ENCODE data around the gene SLC26A8.

Gene SLC26A8, protein sequence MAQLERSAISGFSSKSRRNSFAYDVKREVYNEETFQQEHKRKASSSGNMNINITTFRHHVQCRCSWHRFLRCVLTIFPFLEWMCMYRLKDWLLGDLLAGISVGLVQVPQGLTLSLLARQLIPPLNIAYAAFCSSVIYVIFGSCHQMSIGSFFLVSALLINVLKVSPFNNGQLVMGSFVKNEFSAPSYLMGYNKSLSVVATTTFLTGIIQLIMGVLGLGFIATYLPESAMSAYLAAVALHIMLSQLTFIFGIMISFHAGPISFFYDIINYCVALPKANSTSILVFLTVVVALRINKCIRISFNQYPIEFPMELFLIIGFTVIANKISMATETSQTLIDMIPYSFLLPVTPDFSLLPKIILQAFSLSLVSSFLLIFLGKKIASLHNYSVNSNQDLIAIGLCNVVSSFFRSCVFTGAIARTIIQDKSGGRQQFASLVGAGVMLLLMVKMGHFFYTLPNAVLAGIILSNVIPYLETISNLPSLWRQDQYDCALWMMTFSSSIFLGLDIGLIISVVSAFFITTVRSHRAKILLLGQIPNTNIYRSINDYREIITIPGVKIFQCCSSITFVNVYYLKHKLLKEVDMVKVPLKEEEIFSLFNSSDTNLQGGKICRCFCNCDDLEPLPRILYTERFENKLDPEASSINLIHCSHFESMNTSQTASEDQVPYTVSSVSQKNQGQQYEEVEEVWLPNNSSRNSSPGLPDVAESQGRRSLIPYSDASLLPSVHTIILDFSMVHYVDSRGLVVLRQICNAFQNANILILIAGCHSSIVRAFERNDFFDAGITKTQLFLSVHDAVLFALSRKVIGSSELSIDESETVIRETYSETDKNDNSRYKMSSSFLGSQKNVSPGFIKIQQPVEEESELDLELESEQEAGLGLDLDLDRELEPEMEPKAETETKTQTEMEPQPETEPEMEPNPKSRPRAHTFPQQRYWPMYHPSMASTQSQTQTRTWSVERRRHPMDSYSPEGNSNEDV

DNA sequence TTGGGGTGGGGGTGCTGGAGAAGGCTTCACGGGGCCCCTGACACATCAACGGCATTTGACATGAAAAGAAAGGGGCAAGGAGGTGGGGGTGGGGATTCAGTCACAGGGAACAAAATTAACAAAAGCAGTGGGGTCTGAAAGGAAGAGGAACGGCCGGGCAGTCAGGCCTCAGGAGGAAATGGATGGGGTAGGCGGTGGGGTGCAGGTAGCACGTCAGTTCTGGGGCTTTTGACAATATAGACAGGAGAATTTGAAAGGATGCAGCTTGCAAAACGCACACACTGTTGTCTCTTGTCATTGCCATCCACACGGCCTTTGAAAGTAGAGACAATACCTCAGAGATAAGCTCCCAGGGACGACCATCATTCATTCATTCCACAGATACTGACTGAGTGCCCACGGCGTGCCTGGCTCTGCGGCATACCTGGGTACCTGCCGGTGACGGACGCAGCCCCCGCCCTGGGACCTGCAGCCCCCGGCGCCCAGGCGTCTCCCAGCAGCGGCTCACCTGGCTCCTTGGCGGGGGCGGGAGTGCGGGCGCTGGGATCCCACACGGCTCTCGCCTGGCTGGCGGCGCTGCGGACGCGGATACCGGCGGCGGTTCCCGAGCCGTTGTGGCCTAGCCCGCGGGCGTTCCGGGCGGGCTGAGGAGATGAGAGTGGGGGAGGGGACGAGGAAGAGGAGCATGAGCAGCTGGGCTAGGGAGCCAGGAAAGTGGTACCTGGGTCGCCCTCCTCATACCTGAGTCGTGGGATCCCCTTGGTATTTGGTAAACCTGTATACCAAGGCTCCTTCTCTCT, at the start of gene SLC26A8:
Gene SLC26A8, minus strand, starts transcription at position 646 of the 800 bp plus-strand sequence. CDS start 4,934 bp downstream, outside the sequence.
- DNase-seq: no peak

DNA sequence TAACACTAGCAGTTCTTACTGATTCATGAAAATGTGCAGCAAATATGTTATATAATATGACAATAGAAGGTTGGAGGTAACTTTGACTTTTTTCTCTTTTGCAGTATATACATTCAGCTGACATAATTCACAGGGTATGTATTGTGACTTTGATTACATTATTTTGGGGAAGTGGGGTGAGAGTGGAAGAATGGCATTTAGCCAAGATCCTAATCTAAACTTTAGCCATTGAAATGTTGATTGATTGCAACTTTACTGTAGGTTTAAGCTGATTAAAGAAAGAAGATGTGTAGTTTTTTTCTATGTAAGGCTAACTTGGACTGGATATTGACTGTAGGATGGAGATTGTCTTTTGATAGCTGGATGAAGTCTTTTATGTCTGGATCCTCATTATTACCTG, 49.1 kb upstream of the SLC26A8 start:
- DNase-seq: no peak

DNA sequence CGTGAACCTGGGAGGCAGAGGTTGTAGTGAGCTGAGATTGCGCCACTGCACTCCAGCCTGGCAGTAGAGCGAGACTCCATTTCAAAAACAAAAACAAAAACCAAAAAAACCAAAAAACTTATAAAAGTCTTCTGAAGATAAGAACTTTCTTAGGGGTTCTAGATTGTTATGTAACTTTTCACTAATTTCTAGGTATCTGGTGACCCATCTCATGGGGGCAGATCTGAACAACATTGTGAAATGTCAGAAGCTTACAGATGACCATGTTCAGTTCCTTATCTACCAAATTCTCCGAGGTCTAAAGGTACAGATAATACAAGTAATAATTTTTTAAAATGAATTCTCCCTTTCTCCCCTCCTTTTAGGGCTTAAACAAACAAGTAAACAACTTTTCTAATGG, 48.2 kb upstream of the SLC26A8 start:
- DNase-seq: no peak

DNA sequence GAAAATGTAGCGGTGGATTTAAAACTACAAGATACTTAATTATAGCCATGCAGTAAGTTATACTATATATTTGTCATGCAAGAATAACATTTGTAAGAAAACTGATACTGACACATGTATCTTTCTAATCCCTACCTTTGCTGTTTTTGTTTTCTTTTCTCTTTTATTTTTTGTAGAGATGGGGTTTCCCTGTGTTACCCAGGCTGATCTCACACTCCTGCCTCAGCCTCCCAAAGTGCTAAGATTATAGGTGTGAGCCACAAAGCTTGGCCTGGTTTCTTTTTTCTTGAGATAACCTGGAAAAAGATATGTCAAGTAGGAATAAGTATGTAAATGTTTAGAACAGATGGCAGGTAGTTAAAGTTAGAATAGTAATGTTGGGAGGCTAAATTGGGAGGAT, 47.3 kb upstream of the SLC26A8 start:
- no peak for DNase-seq

DNA sequence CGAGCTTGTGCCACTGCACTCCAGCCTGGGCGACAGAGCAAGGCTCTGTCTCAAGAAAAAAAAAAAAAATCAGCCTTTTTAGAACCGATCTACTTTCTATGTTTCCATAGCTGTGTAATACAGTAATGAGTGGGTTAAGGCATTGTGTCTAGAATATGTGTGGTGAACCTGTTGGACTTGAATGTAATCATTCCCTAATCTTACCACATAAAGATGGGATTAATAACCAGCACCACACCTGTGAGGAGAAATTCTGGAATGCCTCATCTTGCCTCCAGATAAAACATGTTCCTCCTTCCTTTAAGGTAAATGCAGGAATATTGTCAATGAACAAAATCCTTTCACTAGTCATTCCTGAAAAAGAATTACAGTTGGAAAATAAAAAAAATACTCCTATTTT, 46.8 kb upstream of the SLC26A8 start:
- no peak for DNase-seq

DNA sequence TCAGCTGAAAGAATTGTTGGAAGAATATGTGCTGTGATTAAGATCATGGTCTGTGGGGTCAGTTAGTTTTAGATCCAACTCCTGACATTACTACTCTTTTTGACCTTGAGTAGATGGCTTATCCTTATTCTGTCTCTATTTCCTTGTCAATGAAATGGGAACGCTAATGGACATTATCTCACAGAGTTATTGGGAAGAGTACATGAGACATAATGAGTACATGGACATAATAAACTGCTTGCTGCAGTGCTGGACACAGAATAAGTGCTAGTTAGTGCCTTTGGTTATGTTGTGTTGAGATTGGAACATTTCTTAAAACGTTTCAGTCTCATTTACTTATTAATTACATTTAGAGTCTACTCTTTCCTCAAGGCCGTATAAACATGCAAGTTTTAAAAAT, 45.8 kb upstream of the SLC26A8 start:
- DNase-seq: no peak

DNA sequence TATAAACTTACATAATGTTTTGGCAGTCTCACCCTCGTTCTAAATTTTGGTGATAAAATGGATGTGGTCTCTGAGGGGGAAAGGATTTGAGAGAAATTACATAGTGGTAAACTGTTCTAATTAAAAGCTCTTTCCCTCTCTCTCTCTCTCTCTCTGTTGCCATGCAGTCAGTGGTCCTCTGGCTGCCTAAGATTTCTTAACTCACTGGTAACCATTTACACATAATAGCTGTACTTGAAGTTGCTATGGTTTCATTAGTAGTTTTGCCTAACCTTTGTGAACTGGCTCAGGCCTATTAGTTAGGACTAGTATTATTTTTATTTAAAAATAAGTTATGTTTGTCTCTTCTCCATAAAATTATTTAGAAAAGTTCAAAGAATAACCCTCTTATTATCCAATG, 45.1 kb upstream of the SLC26A8 start:
- no peak for DNase-seq

DNA sequence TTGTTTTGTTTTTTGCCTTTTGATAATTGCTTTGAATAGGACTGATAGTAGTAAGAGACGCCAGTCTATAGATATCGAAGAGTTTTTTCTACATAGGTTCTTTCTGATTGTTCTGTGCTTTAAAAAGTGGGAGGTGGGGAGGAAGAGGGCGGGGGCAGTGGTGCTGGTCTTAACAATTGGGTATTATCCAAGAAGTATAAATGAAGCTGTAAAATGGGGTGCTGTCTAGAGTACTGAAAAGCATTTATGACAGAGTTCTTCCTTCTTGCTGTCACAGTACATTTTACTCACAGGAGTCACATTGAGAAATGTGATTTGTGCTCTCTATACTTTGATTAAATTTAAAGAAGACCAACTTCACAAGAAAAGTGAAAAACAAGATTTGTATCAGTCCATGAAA, 44.1 kb upstream of the SLC26A8 start:
- no peak for DNase-seq

DNA sequence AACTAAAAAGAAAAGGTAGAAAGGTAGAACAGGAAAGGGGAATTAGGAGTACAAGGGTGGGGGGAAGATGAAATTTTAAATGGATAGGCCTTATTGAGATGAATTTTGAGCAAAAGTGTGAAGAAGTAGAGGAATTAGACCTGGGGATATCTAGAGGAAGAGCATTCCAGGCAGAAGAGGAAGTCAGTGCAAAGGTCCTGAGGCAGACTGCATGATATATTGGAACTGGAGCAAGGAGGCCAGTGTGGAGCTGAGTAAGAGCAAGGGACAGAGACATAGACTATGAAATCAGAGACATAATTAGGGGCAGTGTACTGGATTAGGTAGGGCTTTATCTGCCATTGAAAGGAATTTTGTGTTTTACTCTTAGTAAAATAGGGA, 43.6 kb upstream of the SLC26A8 start:
- no peak for DNase-seq

DNA sequence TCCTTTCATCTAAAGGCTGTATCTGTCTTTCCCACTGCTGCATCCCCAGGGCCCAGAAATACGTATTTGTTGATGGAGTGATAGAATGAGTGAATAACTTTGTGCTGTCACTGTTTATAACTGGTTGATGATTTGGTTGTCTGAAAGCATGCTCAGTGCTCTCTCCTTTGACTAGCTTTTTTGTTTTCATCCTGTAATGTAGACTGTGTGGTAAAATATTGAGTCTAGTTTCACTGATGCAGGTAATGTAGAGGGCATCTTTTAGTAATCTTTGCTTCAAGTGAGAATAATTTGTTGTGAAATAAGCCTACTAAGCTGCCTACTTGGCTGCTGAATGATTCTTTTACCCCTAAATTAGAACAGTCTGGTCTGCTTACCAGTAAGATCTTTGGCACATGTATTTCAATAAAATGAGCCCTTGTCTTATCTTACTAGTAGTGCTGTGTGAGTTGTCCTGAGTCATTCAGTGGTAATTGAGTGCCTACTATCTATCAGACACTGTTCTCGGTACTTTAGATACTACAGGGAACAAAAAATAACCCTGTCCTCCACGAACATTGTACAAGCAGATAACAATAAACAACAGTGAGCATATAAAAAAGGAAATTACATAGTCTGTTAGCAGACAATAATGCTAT, 43.1 kb upstream of the SLC26A8 start:
- DNase-seq: no peak

DNA sequence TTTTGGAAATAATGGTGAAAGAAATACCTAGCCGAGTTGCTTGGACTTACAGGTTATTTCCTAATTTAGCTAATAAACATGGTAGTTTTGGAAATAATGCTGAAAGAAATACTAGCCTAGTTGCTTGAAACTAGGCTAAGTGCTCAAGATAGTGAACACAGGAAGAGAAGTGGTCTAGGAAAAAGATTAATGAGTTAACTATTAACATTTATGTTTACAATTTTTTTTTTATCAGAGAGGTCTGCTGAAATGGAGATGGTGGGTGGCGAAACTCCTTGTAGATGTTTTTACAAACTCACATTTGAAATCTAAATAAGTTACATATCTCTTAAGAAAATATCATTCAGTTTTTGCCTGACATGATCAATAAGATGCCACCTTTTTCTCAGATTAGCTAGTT, 42.4 kb upstream of the SLC26A8 start:
- DNase-seq: no peak

DNA sequence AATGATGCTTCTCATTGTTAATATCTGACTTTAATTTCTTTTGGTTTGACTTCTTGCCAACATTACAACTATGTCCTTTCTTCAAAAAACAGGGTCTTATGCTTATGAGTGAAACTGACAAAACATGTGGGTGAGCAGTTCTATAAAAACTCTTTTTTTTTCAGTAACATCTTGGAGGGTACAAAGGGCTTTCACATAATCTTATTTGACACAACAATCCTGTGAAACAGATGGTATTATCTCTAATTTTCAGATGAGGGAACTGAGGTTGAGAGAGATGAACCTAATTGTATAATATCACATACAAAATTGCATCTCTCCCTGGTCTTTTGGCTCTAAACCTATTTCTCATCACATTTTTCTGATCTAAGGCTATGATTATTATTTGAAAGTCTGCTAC, 41.5 kb upstream of the SLC26A8 start:
- no peak for DNase-seq

DNA sequence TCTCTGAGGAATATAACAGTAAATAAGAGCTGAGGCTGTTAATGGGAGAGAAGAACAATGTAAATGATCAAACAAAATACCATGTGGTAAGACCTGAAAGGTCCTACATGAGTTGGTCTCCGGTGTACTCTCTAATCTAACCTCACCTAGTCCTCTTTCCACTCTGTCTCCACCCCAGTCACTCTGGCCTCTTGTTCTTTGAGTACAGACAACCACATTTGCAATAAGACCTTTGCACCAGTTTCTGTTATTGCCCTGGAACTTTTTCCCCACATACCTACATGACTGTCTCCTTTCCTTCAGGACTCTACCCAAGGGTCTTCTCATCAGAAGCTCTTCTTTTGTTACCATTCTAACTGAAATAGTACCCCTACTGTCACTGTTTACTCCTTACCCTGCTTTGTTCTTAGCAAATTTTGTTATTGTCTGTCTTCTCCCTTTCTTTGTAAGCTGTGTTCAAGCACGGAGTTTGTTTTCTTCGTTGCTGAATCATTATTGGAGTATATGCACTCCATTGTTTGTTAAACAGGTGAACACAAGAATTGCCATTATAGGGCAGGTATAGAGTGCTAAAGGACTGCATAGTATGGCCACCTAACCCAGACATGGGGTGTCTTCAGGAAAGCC, 40.4 kb upstream of the SLC26A8 start:
- DNase-seq: no peak

DNA sequence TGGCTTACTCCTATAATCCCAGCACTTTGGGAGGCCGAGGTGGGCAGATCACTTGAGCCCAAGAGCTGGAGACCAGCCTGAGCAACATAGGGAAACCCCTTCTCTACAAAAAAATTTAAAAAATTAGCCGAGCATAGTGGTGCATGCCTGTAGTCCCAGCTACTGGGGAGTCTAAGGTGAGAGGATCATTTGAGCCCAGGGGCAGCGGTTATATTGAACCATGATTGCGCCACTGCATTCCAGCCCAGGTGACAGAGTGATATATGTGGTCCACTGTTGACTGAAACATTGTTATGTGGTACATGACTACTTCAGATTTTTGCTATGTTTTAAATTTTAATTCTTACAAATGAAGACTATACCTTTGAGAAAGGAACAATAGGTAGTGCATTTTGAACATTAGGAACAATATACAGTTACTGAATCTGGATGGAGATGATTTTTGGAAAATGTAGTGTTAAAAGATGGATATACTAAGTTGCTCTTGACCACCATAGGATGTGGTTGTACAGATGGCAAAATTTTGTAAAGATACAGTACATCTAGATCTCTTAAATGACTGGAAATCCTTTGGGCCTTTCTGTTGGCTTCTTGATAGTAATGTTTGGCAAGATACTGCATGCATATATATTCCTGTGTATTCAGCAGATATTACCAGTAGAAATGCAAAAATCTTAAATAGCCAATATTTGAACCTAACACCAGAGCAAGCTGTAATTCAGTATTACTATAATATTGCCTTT, 39.0 kb upstream of the SLC26A8 start:
- DNase-seq: no peak

DNA sequence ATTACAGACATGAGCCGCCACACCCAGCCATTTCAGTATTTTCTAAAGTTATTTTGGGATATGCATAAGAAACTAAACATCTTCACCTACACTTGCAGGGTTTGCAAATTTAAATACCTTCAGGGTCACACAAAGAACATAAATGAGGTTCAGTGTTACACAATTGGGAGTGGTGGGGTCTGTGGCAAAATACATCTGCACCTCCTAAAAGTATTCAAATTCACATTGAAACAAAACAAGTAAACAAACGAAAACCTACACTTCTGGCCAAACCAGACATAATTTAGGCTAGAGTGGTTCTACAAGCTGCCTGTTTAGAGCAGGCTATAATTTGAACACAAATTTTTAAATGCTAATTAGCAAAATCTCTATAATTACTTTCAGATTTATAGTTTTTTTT, 37.8 kb upstream of the SLC26A8 start:
- no peak for DNase-seq

DNA sequence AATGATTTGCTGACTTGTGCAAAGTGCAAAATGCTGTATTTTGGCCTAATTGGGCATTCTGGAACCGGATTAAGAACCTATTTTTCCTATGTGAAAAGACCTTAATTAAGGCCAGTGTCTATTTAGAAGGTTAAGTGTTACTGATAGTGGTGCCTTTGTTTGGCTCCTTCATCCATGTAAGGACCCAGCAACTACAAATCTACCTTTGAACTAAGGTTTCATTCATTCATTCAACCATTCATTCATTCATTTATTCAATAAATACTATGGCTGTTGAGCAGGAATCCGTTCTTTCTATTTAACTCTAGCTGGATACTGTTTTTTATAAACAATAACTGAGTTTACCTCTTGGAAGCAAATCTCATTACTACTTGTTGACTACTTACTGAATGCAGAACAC, 36.8 kb upstream of the SLC26A8 start:
- no peak for DNase-seq

DNA sequence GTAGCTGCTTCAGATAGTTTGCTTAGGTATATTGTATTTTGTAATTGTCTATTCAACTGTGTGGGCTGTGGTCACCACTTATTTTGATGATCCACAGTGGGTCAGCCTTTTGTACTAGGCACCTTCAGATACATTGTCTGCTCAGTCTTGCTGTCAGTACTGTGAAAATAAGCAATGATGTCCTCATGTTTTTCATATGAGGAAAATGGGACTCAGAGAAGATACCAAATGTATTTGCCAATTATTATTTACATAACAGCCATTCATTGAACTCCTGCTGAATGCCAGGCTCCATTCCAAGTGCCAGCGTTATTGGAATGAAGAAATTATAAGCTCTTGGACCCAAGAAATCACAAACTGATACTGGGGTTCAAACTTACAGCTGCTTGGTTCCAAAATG, 31.7 kb upstream of the SLC26A8 start:
- no peak for DNase-seq

DNA sequence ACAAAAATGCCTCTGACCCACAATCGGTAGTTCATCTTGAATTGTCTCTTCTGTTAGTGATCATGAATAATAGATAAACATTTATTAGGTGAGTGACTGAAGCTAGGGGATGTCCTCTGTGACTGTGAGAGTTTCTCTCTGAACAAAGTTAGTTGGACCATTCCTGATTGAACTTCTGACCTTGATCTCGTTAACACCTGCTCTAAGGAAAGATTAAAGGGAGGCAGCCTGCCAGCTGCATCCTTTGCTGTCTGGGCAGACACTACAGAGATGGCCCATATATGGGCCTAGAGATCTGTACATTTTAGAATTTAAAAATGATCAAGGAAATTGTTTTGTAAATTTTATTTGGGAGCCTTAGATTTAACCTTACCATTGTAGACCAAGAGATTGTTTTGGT, 30.5 kb upstream of the SLC26A8 start:
- DNase-seq: no peak

DNA sequence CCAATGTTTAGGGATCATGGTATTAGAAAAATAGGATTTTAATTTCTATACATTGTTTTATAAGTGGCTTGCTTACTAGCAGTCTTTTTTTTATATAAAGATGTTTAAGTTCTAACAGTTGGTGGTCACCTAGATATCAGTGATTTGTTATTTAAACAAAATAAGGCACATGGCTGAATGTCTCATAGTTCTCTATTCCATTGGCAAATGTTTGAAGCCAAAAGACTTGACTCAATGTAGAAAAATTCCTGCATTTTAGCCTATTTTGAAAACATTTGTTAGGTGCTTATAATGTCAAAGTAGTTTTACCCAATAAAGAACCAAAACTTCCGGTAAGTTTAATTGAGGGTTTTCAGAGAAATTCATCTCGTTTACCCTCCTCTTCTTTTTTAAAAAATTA, 30.0 kb upstream of the SLC26A8 start:
- no peak for DNase-seq

DNA sequence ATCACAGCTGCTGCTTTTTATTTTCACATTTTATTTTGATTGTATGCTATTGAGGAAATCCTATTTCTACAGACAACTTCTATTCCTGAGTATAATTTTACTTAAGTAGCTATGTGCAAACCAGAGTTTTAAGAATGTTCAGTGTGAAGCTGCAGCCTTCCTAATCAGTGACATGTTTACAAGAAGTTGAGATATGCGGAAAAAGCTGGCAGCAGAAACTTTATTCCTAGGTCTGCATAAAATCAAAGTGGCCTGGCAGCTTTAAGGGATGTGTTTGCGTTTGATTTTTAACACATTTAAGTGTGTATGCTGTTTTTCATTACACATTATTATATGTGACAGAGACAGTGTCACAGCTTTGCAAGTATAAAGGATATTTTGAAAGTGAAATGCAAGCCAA, 29.4 kb upstream of the SLC26A8 start:
- DNase-seq: no peak

DNA sequence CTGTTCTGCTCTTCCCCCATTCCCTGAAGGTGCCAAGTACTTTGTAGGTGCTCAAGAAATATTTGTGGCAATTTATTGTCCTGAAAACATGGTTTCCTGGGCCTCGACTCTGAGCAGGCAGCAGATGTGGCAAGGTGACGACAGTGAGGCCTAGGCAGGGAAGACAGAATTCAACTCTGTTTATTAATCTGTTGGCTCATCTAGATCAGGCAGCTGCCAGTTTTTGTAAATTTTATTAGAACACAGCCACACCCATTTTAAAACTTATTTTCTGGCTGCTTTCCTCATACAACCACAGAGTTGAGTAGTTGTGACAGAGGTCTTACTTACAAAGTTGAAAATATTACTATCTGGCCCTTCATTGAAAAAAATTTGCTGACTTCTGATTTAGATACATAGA, 27.7 kb upstream of the SLC26A8 start:
- DNase-seq: no peak

All from CD4-positive, alpha-beta T cell treated with Interferon alpha-2 for 1 hour (primary cell).